Body of pancreas (tissue), 4 donors: ENCODE results near the gene PEG3. TPM values are rescaled to one million over a fixed set of nuclear protein-coding genes. Genes with fewer than 3 reads are reported as not detected.

Experiments
- ATAC-seq: fragments of 150-250 bp; one replicate; pipeline ENCODE4 v1.9.1; 2016
- DNase-seq, 4 donors: peaks; one replicate each; pipeline ENCODE4 v3.0.0-alpha.2; 2019
- H3K27ac ChIP-seq, 4 donors: fragments of 200-600 bp; sonication (generic); 1 replicate in 3 of 4; 2 replicates in 1 of 4; pipeline versions ENCODE4 v1.5.1 to v1.6.1; 2016 to 2019; ENCODE audit warnings: mild to moderate bottlenecking in 1 of 4, mixed read lengths in 1 of 4, moderate library complexity in 1 of 4
- H3K27me3 ChIP-seq, 2 donors: fragments of 200-600 bp; sonication (generic); one replicate each; pipeline ENCODE4 v1.6.0; 2016; ENCODE audit warnings: mild to moderate bottlenecking in 1 of 2
- H3K36me3 ChIP-seq, 2 donors: fragments of 200-600 bp; sonication (generic); replicated peaks in 1 of 2; 2 replicates each; pipeline ENCODE4 v1.5.1; 2016; ENCODE audit warnings: low read depth in 2 of 2; ENCODE audit not compliant: insufficient read depth in 1 of 2
- H3K4me1 ChIP-seq: fragments of 200-600 bp; sonication (generic); one replicate; pipeline ENCODE4 v1.6.0; 2016
- H3K4me3 ChIP-seq, 2 donors: fragments of 200-600 bp; sonication (generic); 1 replicate in 1 of 2; 2 replicates in 1 of 2; pipeline ENCODE4 v1.5.1; 2016 to 2019
- H3K9me3 ChIP-seq, 3 donors: fragments of 200-600 bp; sonication (generic); 1 replicate in 2 of 3; 2 replicates in 1 of 3; pipeline ENCODE4 v1.5.1; 2016
- POLR2A ChIP-seq, 3 donors: fragments of 450-650 bp; IDR thresholded peaks; one replicate each; pipeline ENCODE4 v1.6.1; 2016; ENCODE audit warnings: antibody characterized with exemption in 3 of 3, mild to moderate bottlenecking in 2 of 3
- WGBS, 2 donors: methylation state at CpG; one replicate each; pipeline ENCODE4 v1.1.5; 2017; 5-methylcytosine and 5-hydroxymethylcytosine counted together
- intact Hi-C: fragments of 100-400 bp; cut with DNase I; formaldehyde crosslinking; loops from one replicate; pipeline ENCODE4 v1.15.1; 2023
- total RNA-seq, 2 donors: library from RNA; depleted of rRNA; stranded (reverse); fragments of >200 nt; gene quantifications; one replicate each; pipeline ENCODE4 v1.1.0, GENCODE V29; 2016
- TF ChIP-seq, protein P1 (sequence below), 7 experiments: fragments of 450-650 bp in 4 of 7; fragments of 200-600 bp in 3 of 7; sonication (generic) in 3 of 7; IDR thresholded peaks; one replicate each; pipeline ENCODE4 v1.5.1; 2016 to 2019; ENCODE audit warnings: antibody characterized with exemption in 7 of 7

PEG3 gene
- total RNA-seq, 2 donors from 2014 or later, result 3.1 to 5.9 TPM

GRCh38 chr19:56841193-56841543 is 642 bp upstream of the PEG3 start:
- Histone ChIP-seq H3K27ac (no peak overlapping the region), H3K36me3 (no peaks in the 10 kb centered on the region), H3K9me3 (no peaks in the 10 kb centered on the region), H3K4me3 (no peak overlapping the region), H3K4me1 (peaks cover 16% of the 10 kb centered on the region), H3K27me3 (no peaks in the 10 kb centered on the region)
- TF ChIP-seq, protein P1, sequence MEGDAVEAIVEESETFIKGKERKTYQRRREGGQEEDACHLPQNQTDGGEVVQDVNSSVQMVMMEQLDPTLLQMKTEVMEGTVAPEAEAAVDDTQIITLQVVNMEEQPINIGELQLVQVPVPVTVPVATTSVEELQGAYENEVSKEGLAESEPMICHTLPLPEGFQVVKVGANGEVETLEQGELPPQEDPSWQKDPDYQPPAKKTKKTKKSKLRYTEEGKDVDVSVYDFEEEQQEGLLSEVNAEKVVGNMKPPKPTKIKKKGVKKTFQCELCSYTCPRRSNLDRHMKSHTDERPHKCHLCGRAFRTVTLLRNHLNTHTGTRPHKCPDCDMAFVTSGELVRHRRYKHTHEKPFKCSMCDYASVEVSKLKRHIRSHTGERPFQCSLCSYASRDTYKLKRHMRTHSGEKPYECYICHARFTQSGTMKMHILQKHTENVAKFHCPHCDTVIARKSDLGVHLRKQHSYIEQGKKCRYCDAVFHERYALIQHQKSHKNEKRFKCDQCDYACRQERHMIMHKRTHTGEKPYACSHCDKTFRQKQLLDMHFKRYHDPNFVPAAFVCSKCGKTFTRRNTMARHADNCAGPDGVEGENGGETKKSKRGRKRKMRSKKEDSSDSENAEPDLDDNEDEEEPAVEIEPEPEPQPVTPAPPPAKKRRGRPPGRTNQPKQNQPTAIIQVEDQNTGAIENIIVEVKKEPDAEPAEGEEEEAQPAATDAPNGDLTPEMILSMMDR (IDR thresholded peaks at IDR 0.05), result no peak
- no peak for DNase-seq
- ATAC-seq, result no peak
- WGBS, 2 donors, result 33 to 34% methylated on average over 12 of the region's 12 CpGs
- intact Hi-C loops, result no loop called here

DNA sequence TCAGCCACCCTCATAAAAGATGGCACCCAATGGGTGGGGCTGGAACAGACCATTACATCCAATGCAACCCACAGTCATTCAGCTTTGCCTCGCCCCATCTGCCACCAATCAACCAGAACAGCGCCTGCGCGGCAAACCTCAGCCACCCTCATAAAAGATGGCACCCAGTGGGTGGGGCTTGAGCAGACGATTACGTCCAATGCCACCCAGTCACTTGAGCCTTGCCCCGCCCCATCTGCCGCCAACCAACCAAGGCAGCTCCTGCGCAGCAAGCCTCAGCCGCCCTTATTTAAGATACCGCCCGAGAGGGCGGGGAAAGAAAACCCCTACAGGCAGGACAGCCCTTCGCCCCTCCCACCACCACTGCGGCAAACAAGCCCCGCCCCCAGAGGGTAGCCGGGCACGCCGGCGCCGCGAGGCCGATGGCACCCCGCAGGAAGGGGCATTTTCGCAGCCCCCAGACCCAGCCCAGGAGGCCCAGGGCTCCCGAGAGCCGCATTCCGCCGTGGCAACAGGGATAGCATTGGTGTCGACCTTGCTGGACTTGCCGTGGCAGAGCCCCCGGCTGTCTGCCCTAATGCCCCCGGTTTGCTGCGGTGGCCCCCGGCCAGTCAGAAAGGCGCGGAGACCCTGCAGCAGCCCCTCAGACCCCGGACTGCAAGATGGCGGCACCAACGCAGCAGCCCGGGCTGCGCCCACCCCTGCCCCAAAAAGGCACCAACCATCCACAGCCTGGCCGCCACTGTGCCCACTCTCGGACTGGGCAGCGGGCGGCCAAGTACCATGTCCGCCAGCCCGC is 675 bp downstream of the PEG3 start:
- H3K4me1 ChIP-seq, result peaks cover 16% of the 10 kb centered on the region
- H3K27ac ChIP-seq, result peak overlapping the region; percentile 32 to 89 (median 86)
- no peaks in the 10 kb centered on the region for H3K9me3 ChIP-seq
- peak overlapping the region in 1 of 2 donors; percentile 4 for H3K4me3 ChIP-seq
- no peaks in the 10 kb centered on the region for H3K27me3 ChIP-seq
- intact Hi-C loops, result no loop called here
- DNase-seq (peak; percentile 93 to 98 (median 96)), ATAC-seq (peak; percentile 54)
- no peaks in the 10 kb centered on the region for H3K36me3 ChIP-seq
- WGBS, 2 donors, result 30 to 68% methylated on average over 19 to 40 of the region's 48 CpGs
- TF ChIP-seq, protein P1 (IDR thresholded peaks at IDR 0.05), result no peak
- TF ChIP-seq POLR2A (IDR thresholded peaks at IDR 0.05), result peak in 1 of 3 donors; percentile 7

GRCh38 chr19:56838909-56839651 is 1.4 kb downstream of the PEG3 start:
- no peak for TF ChIP-seq POLR2A (IDR thresholded peaks at IDR 0.05)
- TF ChIP-seq, protein P1 (IDR thresholded peaks at IDR 0.05), result no peak
- intact Hi-C loops, result no loop called here
- H3K9me3 ChIP-seq, result no peaks in the 10 kb centered on the region
- H3K4me1 ChIP-seq, result peaks cover 16% of the 10 kb centered on the region
- ATAC-seq (peak; percentile 65), DNase-seq (peak; percentile 96 to 99 (median 98))
- no peaks in the 10 kb centered on the region for H3K36me3 ChIP-seq
- H3K27me3 ChIP-seq, result no peaks in the 10 kb centered on the region
- H3K4me3 ChIP-seq, result no peak overlapping the region
- WGBS, 2 donors, result 40 to 65% methylated on average over 18 to 34 of the region's 34 CpGs
- peak overlapping the region in 3 of 4 donors; percentile 83 to 89 (median 88) for H3K27ac ChIP-seq

- peak overlapping the region; percentile 82 to 89 (median 86) for H3K27ac ChIP-seq
- no peaks in the 10 kb centered on the region for H3K36me3 ChIP-seq
- ATAC-seq (peak; percentile 31), DNase-seq (peak; percentile 70 to 87 (median 82))
- intact Hi-C loops, result no loop called here
- WGBS, 2 donors, result 42 to 54% methylated on average over 12 to 39 of the region's 44 CpGs
- no peak overlapping the region for H3K4me3 ChIP-seq
- H3K27me3 ChIP-seq, result no peaks in the 10 kb centered on the region
- no peaks in the 10 kb centered on the region for H3K9me3 ChIP-seq
- peaks cover 16% of the 10 kb centered on the region for H3K4me1 ChIP-seq
- TF ChIP-seq POLR2A (IDR thresholded peaks at IDR 0.05), result peak; percentile 14 to 62 (median 59)
- TF ChIP-seq, protein P1 (IDR thresholded peaks at IDR 0.05), result peak in 6 of 7 experiments; percentile 29 to 64 (median 48)
These were observed 2.3 kb downstream of the PEG3 start for GRCh38 chr19:56838024-56838908.
